22Rv1 (cell line): ENCODE data around the gene DTNB.
"Not testable (repeated sequence)": the region's sequence is repeated elsewhere in the genome, so short reads cannot be mapped to it uniquely, and the experiment has no call there.

Experiments
- H3K27ac ChIP-seq: fragments of 450-650 bp; 2 replicates; pipeline ENCODE4 v1.5.1; 2017
- CTCF ChIP-seq: fragments of 450-650 bp; IDR thresholded peaks from 2 replicates; pipeline ENCODE4 v1.5.1; 2017; ENCODE audit warnings: mild to moderate bottlenecking
- ZFX ChIP-seq: fragments of 450-650 bp; IDR thresholded peaks from 2 replicates; pipeline ENCODE4 v1.6.1; 2017; ENCODE audit warnings: antibody characterized with exemption, borderline replicate concordance

DTNB gene

GRCh38 chr2:25558262-25558661 lies 115.1 kb downstream of the DTNB start:
- no peak for TF ChIP-seq ZFX
- TF ChIP-seq CTCF = no peak
- no peak overlapping the region for H3K27ac ChIP-seq

- H3K27ac ChIP-seq = no peak overlapping the region
- TF ChIP-seq CTCF = no peak
- no peak for TF ChIP-seq ZFX
Measured at GRCh38 chr2:25557179-25558036, 116.0 kb downstream of the DTNB start.

- no peak overlapping the region for H3K27ac ChIP-seq
- TF ChIP-seq CTCF (no peak), ZFX (no peak)
Measured at GRCh38 chr2:25552318-25552717, 121.1 kb downstream of the DTNB start.

- H3K27ac ChIP-seq = no peak overlapping the region
- TF ChIP-seq ZFX = no peak
- TF ChIP-seq CTCF = no peak
Measured at GRCh38 chr2:25551316-25551715, 122.1 kb downstream of the DTNB start.

GRCh38 chr2:25549571-25549970 lies 123.8 kb downstream of the DTNB start:
- not testable (repeated sequence) for H3K27ac ChIP-seq

GRCh38 chr2:25548601-25549000 lies 124.8 kb downstream of the DTNB start:
- H3K27ac ChIP-seq = no peak overlapping the region
- TF ChIP-seq ZFX = no peak
- no peak for TF ChIP-seq CTCF

- TF ChIP-seq ZFX (no peak), CTCF (no peak)
Measured at GRCh38 chr2:25546852-25547251, 126.5 kb downstream of the DTNB start.

GRCh38 chr2:25545899-25546298 lies 127.5 kb downstream of the DTNB start:
- TF ChIP-seq ZFX = no peak
- no peak for TF ChIP-seq CTCF
- H3K27ac ChIP-seq = peak overlapping the region; percentile 2; the same call in 1 of the 2 replicates

More at GRCh38 chr2:25546852-25547251, 126.5 kb downstream of the DTNB start:
- no peak overlapping the region for H3K27ac ChIP-seq
